Kidney (tissue), 14 donors: ENCODE measurements around the gene ATP11A. TPM values are rescaled to one million over a fixed set of nuclear protein-coding genes. Genes with fewer than 3 reads are reported as not detected.

Experiments used
- DNase-seq, 5 donors: peaks; one replicate each; pipeline ENCODE4 v3.0.0-alpha.2; 2013 to 2020
- FAIRE-seq: peaks from 2 replicates; lab custom pipeline; 2012; peaks lifted over from hg19 to GRCh38; lab: Jason Lieb, UNC
- H3K27ac ChIP-seq, 2 donors: one replicate each; pipeline ENCODE4 v1.7.0; 2013; ENCODE audit warnings: low read depth in 2 of 2, low read length in 2 of 2, inconsistent platforms in 1 of 2
- H3K27me3 ChIP-seq: one replicate; pipeline ENCODE4 v1.7.1; 2013; ENCODE audit warnings: low read length, inconsistent platforms; ENCODE audit not compliant: control insufficient read depth, insufficient read depth
- H3K36me3 ChIP-seq, 3 donors: one replicate each; pipeline versions ENCODE4 v1.7.0 to v1.7.1; 2013; ENCODE audit warnings: low read length in 3 of 3, control low read depth in 1 of 3, inconsistent platforms in 1 of 3; ENCODE audit not compliant: insufficient read depth in 3 of 3, control insufficient read depth in 2 of 3
- H3K4me1 ChIP-seq, 3 donors: one replicate each; pipeline versions ENCODE4 v1.7.0 to v1.7.1; 2013; ENCODE audit warnings: low read length in 3 of 3, inconsistent platforms in 1 of 3, low read depth in 1 of 3; ENCODE audit not compliant: control insufficient read depth in 2 of 3, insufficient read depth in 2 of 3
- H3K4me3 ChIP-seq, 3 donors: one replicate each; pipeline versions ENCODE4 v1.7.0 to v1.8.1; 2013; ENCODE audit warnings: low read length in 3 of 3, control low read depth in 1 of 3, inconsistent platforms in 1 of 3
- H3K9ac ChIP-seq, 3 donors: one replicate each; pipeline versions ENCODE4 v1.7.0 to v1.7.1; 2013; ENCODE audit warnings: low read length in 3 of 3, control low read depth in 1 of 3, inconsistent platforms in 1 of 3
- H3K9me3 ChIP-seq, 3 donors: one replicate each; pipeline versions ENCODE4 v1.7.0 to v1.7.1; 2013; ENCODE audit warnings: low read length in 3 of 3, control low read depth in 1 of 3, inconsistent platforms in 1 of 3; ENCODE audit not compliant: control insufficient read depth in 2 of 3, insufficient read depth in 1 of 3
- CTCF ChIP-seq: IDR thresholded peaks from 3 replicates; pipeline ENCODE4 v1.5.1; 2012; ENCODE audit warnings: mild to moderate bottlenecking, moderate library complexity, borderline replicate concordance; ENCODE audit not compliant: insufficient read depth; ENCODE audit errors: extremely low read depth
- intact Hi-C: fragments of 100-400 bp; cut with DNase I; formaldehyde crosslinking; loops from one replicate; pipeline ENCODE4 v1.11.1; 2022
- polyA plus RNA-seq: library from polyadenylated mRNA; stranded (reverse); fragments of 350-450 nt; fragmentation: Illumina TruSeq; extraction: RNeasy Lipid Tissue Mini Kit (QIAGEN cat#74804); gene quantifications from one replicate; pipeline ENCODE4 v1.2.3, GENCODE V29; 2014; ENCODE audit warnings: low read depth, low replicate concordance; ENCODE audit not compliant: insufficient read depth
- total RNA-seq: library from RNA; stranded (reverse); fragmentation: NEBNext Ultra II Directional; extraction: Animal tissue kit (Norgen Biotek cat#: 25700); gene quantifications from one replicate; pipeline ENCODE4 v1.2.1, GENCODE V29; 2021
- donor health status: control.
- donor health status: control.
- donor health status: control.
- donor health status: control.
- donor health status: control.
- donor health status: DM: yes; HTN: yes; CAD: no.
- donor health status: Normal renal cell carcinoma (clear cell type).

ATP11A gene
- total and polyA plus RNA-seq, 2 donors from 2014 or later, result 4.9 to 212 TPM

- Histone ChIP-seq H3K4me3 (no peak overlapping the region), H3K36me3 (no peaks in the 10 kb centered on the region), H3K4me1 (peaks cover 0 to under 1% (median 0%) of the 10 kb centered on the region in 3 donors), H3K27ac (no peak overlapping the region), H3K9me3 (no peaks in the 10 kb centered on the region), H3K9ac (no peak overlapping the region), H3K27me3 (no peaks in the 10 kb centered on the region)
- TF ChIP-seq CTCF, result no peak
- intact Hi-C loops, result no loop called here
- DNase-seq, result peak in 1 of 5 donors; percentile 25
- FAIRE-seq, result no peak
Measured at GRCh38 chr13:112642090-112642460, 47.8 kb upstream of the ATP11A start.

- DNase-seq (peak in 2 of 5 donors; percentile 19 to 91), FAIRE-seq (no peak)
- TF ChIP-seq CTCF, result no peak
- Histone ChIP-seq H3K4me1 (peaks cover 0 to 12% (median 0%) of the 10 kb centered on the region in 3 donors), H3K27me3 (no peaks in the 10 kb centered on the region), H3K27ac (peak overlapping the region in 1 of 2 donors; percentile 49), H3K36me3 (no peaks in the 10 kb centered on the region), H3K4me3 (no peak overlapping the region), H3K9ac (no peak overlapping the region), H3K9me3 (no peaks in the 10 kb centered on the region)
- intact Hi-C loops, result no loop called here
Measured at GRCh38 chr13:112643759-112644459, 45.9 kb upstream of the ATP11A start.

GRCh38 chr13:112645327-112645914, 44.4 kb upstream of the ATP11A start:
- H3K9ac ChIP-seq, result no peak overlapping the region
- no peaks in the 10 kb centered on the region for H3K36me3 ChIP-seq
- peak overlapping the region; percentile 26 to 73 for H3K27ac ChIP-seq
- peaks cover 0 to 12% (median 0%) of the 10 kb centered on the region in 3 donors for H3K4me1 ChIP-seq
- DNase-seq, result peak in 1 of 5 donors; percentile 59
- TF ChIP-seq CTCF, result no peak
- no peaks in the 10 kb centered on the region for H3K9me3 ChIP-seq
- H3K4me3 ChIP-seq, result no peak overlapping the region
- FAIRE-seq, result no peak
- H3K27me3 ChIP-seq, result no peaks in the 10 kb centered on the region
- intact Hi-C loops, result no loop called here
